NB4 (cell line): Measurements from ENCODE around the gene KLHL18.

Experiments
- CTCF ChIP-seq: IDR thresholded peaks from one replicate; pipeline ENCODE4 v1.5.1; 2012; ENCODE audit warnings: low read depth, low read length
- MAX ChIP-seq: IDR thresholded peaks from 2 replicates; pipeline ENCODE4 v1.6.1; 2011; ENCODE audit warnings: low read depth, low read length

- no peak for TF ChIP-seq CTCF
- no peak for TF ChIP-seq MAX
Measured at GRCh38 chr3:47378869-47379268, 96.1 kb downstream of the KLHL18 start.
